Right ventricle myocardium inferior (tissue), 1 donor: ENCODE measurements around the gene METTL16. TPM values are rescaled to one million over a fixed set of nuclear protein-coding genes. Genes with fewer than 3 reads are reported as not detected.
"Not testable (repeated sequence)": the region's sequence is repeated elsewhere in the genome, so short reads cannot be mapped to it uniquely, and the experiment has no call there.

Source experiments
- ATAC-seq: fragments of 200-7000 bp; cut with Tn5 transposase; one replicate; pipeline ENCODE4 v1.9.1; 2020; ENCODE audit warnings: mild to moderate bottlenecking, moderate library complexity
- DNase-seq: peaks from one replicate; pipeline ENCODE4 v3.0.0; 2021; ENCODE audit errors: missing footprints
- intact Hi-C: fragments of 100-400 bp; cut with DNase I; formaldehyde crosslinking; loops from one replicate; pipeline ENCODE4 v1.11.0; 2022
- total RNA-seq: library from RNA; stranded (reverse); fragmentation: NEBNext Ultra II Directional; extraction: Animal tissue kit (Norgen Biotek cat#: 25700); gene quantifications from one replicate; pipeline ENCODE4 v1.2.1, GENCODE V29; 2021
- donor health status: DM: no; HTN: yes; CAD: no; lungs with severe emphysema.

METTL16 gene
- total RNA-seq, 1 donor from 2014 or later: 20.1 TPM

DNA sequence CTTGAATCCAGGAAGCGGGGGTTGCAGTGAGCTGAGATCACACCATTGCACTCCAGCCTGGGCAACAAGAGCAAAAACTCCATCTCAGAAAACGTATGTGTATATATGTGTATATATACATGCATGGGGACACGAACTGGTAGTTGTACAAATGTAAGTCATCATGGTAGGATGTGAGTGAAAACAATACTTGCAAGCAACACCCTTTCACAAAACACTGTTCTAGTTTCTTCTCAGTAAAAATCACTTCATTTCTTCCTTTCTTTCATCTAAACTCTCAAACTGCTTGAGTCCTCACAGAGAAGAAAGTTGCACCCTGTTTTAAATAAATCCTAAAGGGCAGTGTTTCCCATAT is 51.8 kb downstream of the METTL16 start:
- no peak for DNase-seq
- intact Hi-C loops: no loop called here
- ATAC-seq: no peak

GRCh38 chr17:2457913-2458312 is 53.8 kb downstream of the METTL16 start:
- ATAC-seq (no peak), DNase-seq (no peak)
- intact Hi-C loops: no loop called here

- ATAC-seq: no peak
- intact Hi-C loops: no loop called here
- DNase-seq: no peak
These were observed 55.2 kb downstream of the METTL16 start for GRCh38 chr17:2456475-2456874.

- DNase-seq: no peak
- intact Hi-C loops: no loop called here
- no peak for ATAC-seq
These were observed 55.7 kb downstream of the METTL16 start for GRCh38 chr17:2455956-2456355.

DNA sequence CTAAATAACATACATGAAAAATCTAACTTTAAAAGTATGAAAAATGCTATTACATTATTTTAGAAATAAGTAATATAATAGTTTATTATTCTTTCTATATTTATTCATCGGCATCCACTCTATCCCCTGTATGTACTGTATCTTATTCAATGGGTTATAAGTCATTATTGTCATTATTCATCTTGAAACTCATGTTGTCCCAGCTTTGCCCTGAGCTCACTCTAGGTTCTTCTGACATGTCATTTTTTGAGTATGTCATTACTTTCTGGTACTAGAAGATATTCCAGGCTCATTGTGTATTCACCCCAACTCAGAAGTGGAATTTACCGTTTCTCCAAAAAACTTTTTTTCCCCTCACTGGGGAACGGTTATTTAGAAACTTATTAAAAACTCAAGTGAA is 57.8 kb downstream of the METTL16 start:
- ATAC-seq (no peak), DNase-seq (no peak)
- intact Hi-C loops: no loop called here

DNA sequence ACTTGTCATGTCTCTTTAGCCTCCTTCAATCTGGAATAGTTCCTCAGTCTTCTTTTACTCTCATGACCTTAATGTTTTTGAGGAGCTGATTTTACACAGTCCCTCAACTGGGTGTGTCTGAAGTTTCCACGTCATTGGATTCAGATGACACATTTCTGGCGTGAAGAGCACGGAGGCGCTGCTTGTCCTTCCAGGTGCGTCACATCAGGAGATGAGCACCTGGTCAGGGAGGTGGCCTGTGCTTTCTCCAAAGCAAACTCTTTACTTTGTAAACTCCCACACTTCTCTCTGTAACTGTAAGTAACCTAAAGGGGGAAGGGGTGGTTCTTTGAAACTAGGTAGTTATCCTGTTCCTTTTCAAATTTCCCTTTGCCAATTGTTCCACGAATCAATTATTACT is 58.4 kb downstream of the METTL16 start:
- ATAC-seq (no peak), DNase-seq (no peak)
- intact Hi-C loops: no loop called here

- ATAC-seq (no peak), DNase-seq (no peak)
- intact Hi-C loops: no loop called here
These were observed 59.4 kb downstream of the METTL16 start for GRCh38 chr17:2452216-2452750.

DNA sequence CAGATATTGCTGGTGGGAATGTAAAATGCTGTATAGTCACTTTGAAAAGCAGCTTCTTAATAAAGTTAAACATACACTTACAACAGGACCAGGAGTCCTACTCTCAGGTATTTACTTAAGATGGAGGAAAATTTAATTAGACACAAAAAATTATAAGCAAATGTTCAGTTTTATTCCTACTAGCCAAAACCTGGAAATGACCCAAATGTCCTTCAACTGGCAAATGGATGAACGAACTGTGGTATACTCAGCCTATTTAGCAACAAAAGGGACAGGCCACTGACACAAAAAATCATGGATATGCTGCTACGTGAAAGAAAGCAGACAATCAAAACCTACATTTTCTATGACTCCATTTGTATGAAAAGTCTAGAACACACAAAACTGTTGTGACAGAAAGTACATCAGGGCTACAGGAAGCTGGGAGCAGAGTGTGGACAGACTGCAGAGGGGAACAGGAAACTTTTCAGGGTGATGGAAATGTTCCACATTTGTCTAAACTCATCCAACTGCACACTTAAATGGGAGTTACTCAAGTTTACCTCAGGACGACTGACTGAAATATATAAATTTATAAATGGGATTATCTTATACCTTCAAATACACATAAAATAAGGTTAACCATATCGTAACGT is 61.6 kb downstream of the METTL16 start:
- intact Hi-C loops: no loop called here
- ATAC-seq (no peak), DNase-seq (no peak)

DNA sequence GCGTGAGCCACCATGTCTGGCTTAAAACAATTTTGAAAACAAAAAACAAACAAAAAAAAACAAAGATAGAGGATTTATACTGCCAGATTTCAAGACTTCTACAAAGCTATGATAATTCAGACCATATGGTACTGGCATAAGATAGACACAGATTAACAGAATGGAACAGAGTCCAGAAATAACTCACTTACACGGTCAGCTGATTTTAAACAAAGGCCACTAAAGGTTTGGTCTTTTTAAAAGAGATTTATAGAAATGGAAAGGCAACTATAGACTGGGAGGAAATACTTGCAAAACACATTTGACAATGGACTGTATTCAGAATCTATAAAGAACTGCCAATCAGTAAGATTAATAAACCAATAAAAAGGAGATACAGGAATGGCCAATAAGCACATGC is 62.2 kb downstream of the METTL16 start:
- intact Hi-C loops: no loop called here
- DNase-seq (no peak), ATAC-seq (no peak)

DNA sequence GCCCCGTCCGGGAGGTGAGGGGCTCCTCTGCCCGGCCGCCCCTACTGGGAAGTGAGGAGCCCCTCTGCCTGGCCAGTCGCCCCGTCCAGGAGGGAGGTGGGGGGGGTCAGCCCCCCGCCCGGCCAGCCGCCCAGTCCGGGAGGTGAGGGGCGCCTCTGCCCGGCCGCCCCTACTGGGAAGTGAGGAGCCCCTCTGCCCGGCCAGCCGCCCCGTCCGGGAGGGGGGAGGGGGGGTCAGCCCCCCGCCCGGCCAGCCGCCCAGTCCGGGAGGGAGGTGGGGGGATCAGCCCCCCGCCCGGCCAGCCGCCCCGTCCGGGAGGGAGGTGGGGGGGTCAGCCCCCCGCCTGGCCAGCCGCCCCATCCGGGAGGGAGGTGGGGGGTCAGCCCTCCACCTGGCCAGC is 64.2 kb downstream of the METTL16 start:
- intact Hi-C loops, DNase-seq, ATAC-seq: not testable (repeated sequence)

DNA sequence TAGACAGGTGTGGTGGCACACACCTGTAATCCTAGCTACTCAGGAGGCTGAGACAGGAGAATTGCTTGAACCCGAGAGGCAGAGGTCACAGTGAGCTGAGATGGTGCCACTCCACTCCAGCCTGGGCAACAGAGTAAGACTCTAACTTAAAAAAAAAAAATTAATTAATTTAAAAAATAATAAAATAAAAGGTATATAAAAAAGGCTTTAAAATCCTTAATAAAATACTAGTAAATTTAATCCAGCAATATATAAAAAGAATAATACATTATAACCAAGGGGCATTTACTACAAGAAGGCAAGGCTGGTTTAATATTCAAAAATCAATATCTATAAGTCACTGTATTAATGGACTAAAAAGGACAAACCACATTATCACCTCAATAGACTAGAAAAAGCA is 66.0 kb downstream of the METTL16 start:
- ATAC-seq (no peak), DNase-seq (no peak)
- intact Hi-C loops: no loop called here

GRCh38 chr17:2444382-2444781 is 67.3 kb downstream of the METTL16 start:
- ATAC-seq (no peak), DNase-seq (no peak)
- intact Hi-C loops: no loop called here

GRCh38 chr17:2442166-2442565 is 69.5 kb downstream of the METTL16 start:
- DNase-seq (no peak), ATAC-seq (no peak)
- intact Hi-C loops: no loop called here

GRCh38 chr17:2440930-2441329 is 70.8 kb downstream of the METTL16 start:
- no peak for ATAC-seq
- no peak for DNase-seq
- intact Hi-C loops: no loop called here

DNA sequence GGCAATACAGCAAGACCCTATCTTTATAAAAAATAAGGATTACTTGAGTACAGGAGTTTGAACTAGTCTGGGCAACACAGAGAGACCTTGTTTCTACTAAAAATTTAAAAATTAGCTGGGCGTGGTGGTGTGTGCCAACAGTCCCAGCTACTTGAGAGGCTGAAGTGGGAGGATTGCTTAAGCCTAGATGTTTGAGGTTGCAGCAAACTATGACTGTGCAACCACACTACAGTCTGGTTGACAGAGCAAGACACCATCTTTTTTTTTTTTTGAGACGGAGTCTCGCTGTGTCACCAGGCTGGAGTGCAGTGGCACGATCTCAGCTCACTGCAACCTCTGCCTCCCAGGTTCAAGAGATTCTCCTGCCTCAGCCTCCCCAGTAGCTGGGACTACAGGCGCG is 71.7 kb downstream of the METTL16 start:
- DNase-seq, ATAC-seq, intact Hi-C loops: not testable (repeated sequence)

DNA sequence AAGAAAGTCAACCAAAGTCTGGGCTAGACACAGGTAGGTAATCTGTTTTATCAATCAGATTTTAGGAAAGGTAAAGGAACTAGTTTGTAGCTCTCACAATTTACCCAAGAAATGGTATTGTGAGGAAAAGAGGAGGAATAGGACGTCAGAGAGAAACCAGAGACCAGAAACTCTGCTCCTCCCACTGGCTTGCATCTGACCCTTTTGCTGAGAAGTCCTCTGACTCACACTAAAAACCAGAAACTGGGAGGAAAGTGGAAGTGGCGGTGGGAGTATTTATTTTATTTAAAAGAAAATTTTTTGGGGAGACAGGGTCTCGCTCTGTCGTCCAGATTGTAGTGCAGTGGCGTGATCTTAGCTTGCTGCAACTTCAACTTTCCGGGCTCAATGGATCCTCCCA is 72.9 kb downstream of the METTL16 start:
- intact Hi-C loops: no loop called here
- DNase-seq: no peak
- no peak for ATAC-seq

- no peak for ATAC-seq
- intact Hi-C loops: no loop called here
- DNase-seq: no peak
These were observed 75.3 kb downstream of the METTL16 start for GRCh38 chr17:2436316-2436905.

- no peak for DNase-seq
- ATAC-seq: no peak
These were observed 75.8 kb downstream of the METTL16 start for GRCh38 chr17:2435862-2436261.

DNA sequence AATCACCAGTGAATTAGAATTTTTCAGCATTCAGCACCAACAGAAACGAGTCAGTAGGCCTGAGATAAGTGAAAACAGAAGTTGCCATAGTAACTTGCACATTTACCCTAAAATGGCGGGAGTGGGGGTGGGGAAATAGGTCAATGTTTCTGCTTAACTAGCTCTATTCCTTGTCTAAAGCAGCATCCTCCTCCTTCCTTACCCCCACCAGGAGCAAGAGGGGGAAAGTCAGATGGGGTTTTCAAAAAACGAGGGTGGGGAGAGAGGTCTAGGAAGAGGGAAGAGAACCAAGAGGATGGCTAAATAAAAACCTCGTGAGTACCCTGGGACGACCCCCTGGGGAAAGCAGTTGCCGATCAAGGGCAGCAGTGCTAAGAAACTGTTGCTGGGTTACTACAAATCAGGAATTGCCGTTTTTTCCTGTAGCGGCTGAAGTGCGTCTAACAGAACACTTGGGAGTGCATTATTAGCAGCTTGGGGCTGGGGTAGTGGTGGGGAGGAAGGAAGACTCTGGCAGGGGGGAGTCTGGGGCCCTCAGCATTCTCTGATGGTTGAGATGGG is 76.4 kb downstream of the METTL16 start:
- DNase-seq (no peak), ATAC-seq (no peak)
- intact Hi-C loops: no loop called here

More at GRCh38 chr17:2435862-2436261, 75.8 kb downstream of the METTL16 start:
- intact Hi-C loops: no loop called here

DNA sequence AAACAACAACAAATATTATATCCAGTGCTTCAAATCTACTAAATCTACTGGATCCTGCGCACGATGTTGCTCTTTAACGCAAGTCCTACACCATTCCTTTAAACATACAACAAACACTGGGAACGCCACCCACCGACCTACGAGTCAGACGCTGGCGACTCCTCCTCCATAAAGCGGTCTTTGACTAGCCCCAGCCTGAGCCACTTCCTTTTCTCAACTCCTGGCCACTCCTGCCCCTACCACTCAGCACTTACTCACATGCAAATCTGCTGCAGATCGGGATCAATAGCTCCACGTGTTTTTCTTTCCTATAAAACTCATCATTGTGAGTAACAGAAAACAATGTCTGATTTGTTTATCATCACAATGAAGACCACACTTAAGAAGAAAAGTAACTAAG is 78.0 kb downstream of the METTL16 start:
- ATAC-seq (no peak), DNase-seq (no peak)
- intact Hi-C loops: no loop called here
